Skeletal muscle satellite cell (primary cell): ENCODE data around the gene RASSF5. TPM values are rescaled to one million over a fixed set of nuclear protein-coding genes. Genes with fewer than 3 reads are reported as not detected.

Experiments
- H3K27me3 ChIP-seq: 2 replicates; pipeline ENCODE4 v1.7.0; 2013; ENCODE audit warnings: low read length; ENCODE audit not compliant: control insufficient read depth, insufficient read depth
- H3K36me3 ChIP-seq: 2 replicates; pipeline ENCODE4 v1.7.0; 2013; ENCODE audit warnings: mild to moderate bottlenecking, control low read depth, low read length; ENCODE audit not compliant: insufficient read depth
- H3K4me1 ChIP-seq: 2 replicates; pipeline ENCODE4 v1.7.0; 2013; ENCODE audit warnings: low read length; ENCODE audit not compliant: control insufficient read depth, insufficient read depth
- H3K4me2 ChIP-seq: 2 replicates; pipeline ENCODE4 v1.7.0; 2013; ENCODE audit warnings: mild to moderate bottlenecking, low read length
- H3K4me3 ChIP-seq: 2 replicates; pipeline ENCODE4 v1.7.0; 2013; ENCODE audit warnings: low read length
- H3K9ac ChIP-seq: 2 replicates; pipeline ENCODE4 v1.7.0; 2013; ENCODE audit warnings: mild to moderate bottlenecking, low read depth, low read length, moderate library complexity
- H3K9me3 ChIP-seq: replicated peaks from 2 replicates; pipeline ENCODE4 v1.7.0; 2013; ENCODE audit warnings: mild to moderate bottlenecking, control low read depth, low read length
- small RNA-seq: library from RNA; depleted of rRNA; stranded (forward); fragments of <200 nt; gene quantifications from one replicate; pipeline ENCODE3, GENCODE V24; 2012

RASSF5 gene

DNA sequence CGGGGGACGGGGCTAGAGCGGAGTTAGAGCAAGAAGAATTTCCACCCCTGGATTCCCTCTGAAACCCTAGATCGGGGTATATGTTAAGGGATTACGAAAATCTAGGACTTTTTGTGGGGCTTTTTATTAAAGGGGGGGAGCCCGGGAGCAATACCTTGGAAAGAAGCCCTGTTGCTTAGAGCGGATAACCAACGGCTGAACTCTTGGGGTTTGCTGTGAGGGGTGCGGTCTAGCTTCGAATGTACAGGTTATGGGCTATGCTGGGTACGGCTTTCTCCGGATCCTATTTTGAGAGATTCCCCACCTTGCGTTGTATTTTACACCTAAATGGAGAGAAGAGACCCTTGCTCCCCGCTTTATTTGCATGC lies 128.6 kb downstream of the RASSF5 start:
- Histone ChIP-seq H3K4me3 (peak overlapping the region; percentile 98), H3K27me3 (no peaks in the 10 kb centered on the region), H3K36me3 (peaks cover 5% of the 10 kb centered on the region), H3K4me2 (peak overlapping the region; percentile 95), H3K9ac (peak overlapping the region; percentile 88), H3K9me3 (no peaks in the 10 kb centered on the region), H3K4me1 (peaks cover 41% of the 10 kb centered on the region)

DNA sequence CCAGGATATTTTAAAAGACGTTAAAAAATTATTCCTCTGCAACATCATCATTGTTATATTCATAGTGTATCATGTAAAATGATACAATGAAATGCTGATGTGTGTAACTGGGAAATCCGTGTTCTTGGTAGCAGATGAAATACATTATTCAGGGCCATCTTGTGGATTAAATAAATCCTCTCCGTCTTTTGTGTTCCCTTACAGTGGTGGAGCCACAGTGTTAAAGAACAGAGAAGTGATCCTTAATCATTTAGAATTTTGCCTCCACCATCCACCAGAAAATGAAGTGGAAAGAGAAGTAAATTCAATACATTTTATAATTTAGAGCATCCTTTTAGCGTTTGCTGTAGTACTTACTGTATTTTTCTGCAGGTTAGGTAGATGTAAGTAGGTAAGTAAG lies 129.3 kb downstream of the RASSF5 start:
- Histone ChIP-seq H3K4me3 (peak overlapping the region; percentile 98), H3K4me1 (peaks cover 41% of the 10 kb centered on the region), H3K9ac (peak overlapping the region; percentile 88), H3K4me2 (peak overlapping the region; percentile 95), H3K27me3 (no peaks in the 10 kb centered on the region), H3K36me3 (peaks cover 5% of the 10 kb centered on the region), H3K9me3 (no peaks in the 10 kb centered on the region)

- H3K4me2 ChIP-seq, result peak overlapping the region; percentile 95
- peak overlapping the region; percentile 88 for H3K9ac ChIP-seq
- peaks cover 5% of the 10 kb centered on the region for H3K36me3 ChIP-seq
- H3K4me3 ChIP-seq, result peak overlapping the region; percentile 98
- H3K4me1 ChIP-seq, result peaks cover 41% of the 10 kb centered on the region
- no peaks in the 10 kb centered on the region for H3K9me3 ChIP-seq
- no peaks in the 10 kb centered on the region for H3K27me3 ChIP-seq
Observed at GRCh38 chr1:206637605-206638004, 130.3 kb downstream of the RASSF5 start.

Small RNAs within 50 kb of the gene (small RNA-seq; reads per million reads assigned to genes)
- not detected for gene MIR6769B
